Astrocyte of the spinal cord (primary cell): ENCODE results near the gene SLCO3A1.

ENCODE experiments used
- DNase-seq: peaks from one replicate; pipeline ENCODE4 v3.0.0; 2011; ENCODE audit warnings: low read depth, low spot score
- H3K4me3 ChIP-seq: 2 replicates; pipeline ENCODE4 v1.5.1; 2011; ENCODE audit warnings: low read depth, mild to moderate bottlenecking, low read length, moderate library complexity
- in situ Hi-C: cut with HindIII; loops from 2 replicates; pipeline ENCODE4 v1.10.0; 2017; ENCODE audit warnings: low sequenced_read_pairs
- TF ChIP-seq, protein P1 (sequence below): IDR thresholded peaks from 2 replicates; pipeline ENCODE4 v1.5.1; 2012; ENCODE audit warnings: low read depth, mild to moderate bottlenecking, low read length, inconsistent platforms

The SLCO3A1 gene

DNA sequence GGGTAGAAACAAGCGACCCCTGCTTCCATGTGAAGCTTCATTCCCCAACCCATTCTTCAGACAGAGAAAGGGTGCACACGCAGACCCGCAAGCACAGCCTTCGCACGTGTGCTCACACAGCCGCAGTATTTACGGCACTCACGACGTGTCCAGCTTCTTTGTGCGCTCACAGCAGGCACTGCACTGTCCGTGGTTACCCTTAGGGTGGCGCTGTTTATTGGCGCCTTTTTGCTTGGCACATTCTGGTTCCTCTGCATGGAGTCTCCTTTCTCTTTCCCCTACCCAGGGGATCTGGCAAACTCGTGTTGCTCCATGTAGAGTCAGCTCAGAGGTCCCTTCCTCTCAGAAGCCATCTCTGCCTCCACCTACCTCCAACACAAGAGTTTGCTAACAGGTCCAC lies 115.1 kb downstream of the SLCO3A1 start:
- TF ChIP-seq, protein P1, sequence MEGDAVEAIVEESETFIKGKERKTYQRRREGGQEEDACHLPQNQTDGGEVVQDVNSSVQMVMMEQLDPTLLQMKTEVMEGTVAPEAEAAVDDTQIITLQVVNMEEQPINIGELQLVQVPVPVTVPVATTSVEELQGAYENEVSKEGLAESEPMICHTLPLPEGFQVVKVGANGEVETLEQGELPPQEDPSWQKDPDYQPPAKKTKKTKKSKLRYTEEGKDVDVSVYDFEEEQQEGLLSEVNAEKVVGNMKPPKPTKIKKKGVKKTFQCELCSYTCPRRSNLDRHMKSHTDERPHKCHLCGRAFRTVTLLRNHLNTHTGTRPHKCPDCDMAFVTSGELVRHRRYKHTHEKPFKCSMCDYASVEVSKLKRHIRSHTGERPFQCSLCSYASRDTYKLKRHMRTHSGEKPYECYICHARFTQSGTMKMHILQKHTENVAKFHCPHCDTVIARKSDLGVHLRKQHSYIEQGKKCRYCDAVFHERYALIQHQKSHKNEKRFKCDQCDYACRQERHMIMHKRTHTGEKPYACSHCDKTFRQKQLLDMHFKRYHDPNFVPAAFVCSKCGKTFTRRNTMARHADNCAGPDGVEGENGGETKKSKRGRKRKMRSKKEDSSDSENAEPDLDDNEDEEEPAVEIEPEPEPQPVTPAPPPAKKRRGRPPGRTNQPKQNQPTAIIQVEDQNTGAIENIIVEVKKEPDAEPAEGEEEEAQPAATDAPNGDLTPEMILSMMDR = peak; percentile 15
- no peak for DNase-seq
- H3K4me3 ChIP-seq = no peak overlapping the region
- in situ Hi-C loops = no loop called here

GRCh38 chr15:91970142-91970541 lies 116.6 kb downstream of the SLCO3A1 start:
- TF ChIP-seq, protein P1 = no peak
- in situ Hi-C loops = no loop called here
- no peak overlapping the region for H3K4me3 ChIP-seq
- no peak for DNase-seq

DNA sequence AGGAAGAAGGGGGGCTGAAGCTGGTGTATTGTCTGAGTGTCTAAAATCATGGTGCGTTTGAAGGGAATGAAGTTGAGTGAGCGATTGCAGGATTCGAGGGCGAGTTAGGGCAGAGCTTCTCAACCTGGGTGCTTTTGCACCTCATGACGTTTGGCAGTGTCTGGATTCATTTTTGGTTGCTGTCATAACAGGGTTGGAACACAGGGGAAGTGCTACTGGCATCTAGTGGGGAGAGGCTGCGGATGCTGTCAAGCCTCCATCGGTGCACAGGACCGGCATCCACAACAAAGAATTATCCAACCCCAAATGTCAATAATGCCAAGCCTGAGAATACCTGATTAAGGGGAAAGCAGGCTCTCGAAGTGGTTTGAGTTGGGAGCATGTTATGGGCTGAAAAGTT lies 120.0 kb downstream of the SLCO3A1 start:
- no peak for DNase-seq
- no peak overlapping the region for H3K4me3 ChIP-seq
- TF ChIP-seq, protein P1 = no peak
- in situ Hi-C loops = no loop called here

DNA sequence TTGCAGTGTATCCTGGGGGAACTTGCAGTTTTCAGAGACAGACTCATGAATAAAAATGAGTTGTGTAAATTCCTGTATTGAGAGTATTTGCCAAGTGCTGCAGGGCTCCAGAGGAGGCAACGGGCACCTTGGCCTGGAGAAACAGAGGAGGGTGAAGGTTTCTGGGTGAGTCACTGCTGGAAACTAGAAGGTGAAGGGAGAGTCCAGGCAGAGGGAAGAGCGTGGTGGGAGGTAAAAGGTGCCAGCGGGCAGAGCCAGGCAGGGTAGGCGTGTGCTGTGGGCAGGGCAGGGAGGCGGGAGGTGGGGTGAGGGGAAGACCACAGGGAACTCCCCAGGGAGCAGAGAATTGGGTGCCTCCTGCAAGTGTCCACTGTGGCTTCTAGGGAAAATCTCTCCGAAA lies 120.8 kb downstream of the SLCO3A1 start:
- DNase-seq = no peak
- H3K4me3 ChIP-seq = no peak overlapping the region
- in situ Hi-C loops = no loop called here
- TF ChIP-seq, protein P1 = no peak

GRCh38 chr15:91975241-91975978 lies 121.9 kb downstream of the SLCO3A1 start:
- DNase-seq = no peak
- no peak overlapping the region for H3K4me3 ChIP-seq
- TF ChIP-seq, protein P1 = no peak
- in situ Hi-C loops = no loop called here

GRCh38 chr15:91976966-91977365 lies 123.5 kb downstream of the SLCO3A1 start:
- in situ Hi-C loops = no loop called here
- TF ChIP-seq, protein P1 = no peak
- DNase-seq = no peak
- no peak overlapping the region for H3K4me3 ChIP-seq
